Brain microvascular endothelial cell (primary cell): Measurements from ENCODE around the gene VSIG10L2.

Experiments
- DNase-seq: peaks from one replicate; pipeline ENCODE4 v3.0.0-alpha.2; 2020
- H3K27ac ChIP-seq: fragments of 250-450 bp; sonication (Bioruptor Pico); 2 replicates; pipeline ENCODE4 v1.5.1; 2020; ENCODE audit warnings: mild to moderate bottlenecking, moderate library complexity
- H3K27me3 ChIP-seq: fragments of 250-450 bp; sonication (Bioruptor Pico); replicated peaks from 2 replicates; pipeline ENCODE4 v1.5.1; 2020; ENCODE audit warnings: mild to moderate bottlenecking
- H3K36me3 ChIP-seq: fragments of 250-450 bp; sonication (Bioruptor Pico); replicated peaks from 2 replicates; pipeline ENCODE4 v1.5.1; 2020; ENCODE audit warnings: mild to moderate bottlenecking
- H3K4me3 ChIP-seq: 2 replicates; pipeline ENCODE4 v1.5.1; 2011; ENCODE audit warnings: low read depth, mild to moderate bottlenecking, control low read depth, low read length, moderate library complexity
- CTCF ChIP-seq: IDR thresholded peaks from 2 replicates; pipeline ENCODE4 v1.5.1; 2011; ENCODE audit warnings: low read depth, mild to moderate bottlenecking, moderate library complexity, low read length, control low read depth, inconsistent platforms; ENCODE audit errors: missing control alignments
- in situ Hi-C: cut with HindIII; loops from 2 replicates; pipeline ENCODE4 v1.10.0; 2017; ENCODE audit warnings: low sequenced_read_pairs, low pct_ligation_motif_present

Gene VSIG10L2

GRCh38 chr11:125954945-125955640, 9.2 kb downstream of the VSIG10L2 start:
- Histone ChIP-seq H3K4me3 (no peak overlapping the region), H3K27me3 (no peaks in the 10 kb centered on the region), H3K36me3 (no peaks in the 10 kb centered on the region), H3K27ac (no peak overlapping the region)
- in situ Hi-C loops, result no loop called here
- no peak for TF ChIP-seq CTCF
- DNase-seq, result no peak

GRCh38 chr11:125955856-125956255, 10.0 kb downstream of the VSIG10L2 start:
- in situ Hi-C loops, result no loop called here
- TF ChIP-seq CTCF, result no peak
- DNase-seq, result no peak
- no peaks in the 10 kb centered on the region for H3K36me3 ChIP-seq
- no peaks in the 10 kb centered on the region for H3K27me3 ChIP-seq
- no peak overlapping the region for H3K4me3 ChIP-seq
- H3K27ac ChIP-seq, result no peak overlapping the region

- H3K36me3 ChIP-seq, result no peaks in the 10 kb centered on the region
- H3K4me3 ChIP-seq, result no peak overlapping the region
- in situ Hi-C loops, result no loop called here
- no peaks in the 10 kb centered on the region for H3K27me3 ChIP-seq
- H3K27ac ChIP-seq, result no peak overlapping the region
- DNase-seq, result no peak
- TF ChIP-seq CTCF, result no peak
Observed at GRCh38 chr11:125956391-125957134, 10.7 kb downstream of the VSIG10L2 start.

- Histone ChIP-seq H3K27me3 (no peaks in the 10 kb centered on the region), H3K27ac (no peak overlapping the region), H3K4me3 (no peak overlapping the region), H3K36me3 (no peaks in the 10 kb centered on the region)
- TF ChIP-seq CTCF, result no peak
- no peak for DNase-seq
- in situ Hi-C loops, result no loop called here
Observed at GRCh38 chr11:125957618-125958332, 11.9 kb downstream of the VSIG10L2 start.

GRCh38 chr11:125958872-125959400, 13.1 kb downstream of the VSIG10L2 start:
- TF ChIP-seq CTCF, result no peak
- Histone ChIP-seq H3K27ac (no peak overlapping the region), H3K4me3 (no peak overlapping the region), H3K36me3 (no peaks in the 10 kb centered on the region), H3K27me3 (no peaks in the 10 kb centered on the region)
- in situ Hi-C loops, result no loop called here
- DNase-seq, result no peak
